ENCODE results near the gene ADAMTS3. TPM values are rescaled to one million over a fixed set of nuclear protein-coding genes. Genes with fewer than 3 reads are reported as not detected.

The ADAMTS3 gene
- total and polyA plus RNA-seq, 2 of the 13 experiments (the other 11 are each of a cell fraction or from before 2014, with no cell fraction given): not detected

DNA sequence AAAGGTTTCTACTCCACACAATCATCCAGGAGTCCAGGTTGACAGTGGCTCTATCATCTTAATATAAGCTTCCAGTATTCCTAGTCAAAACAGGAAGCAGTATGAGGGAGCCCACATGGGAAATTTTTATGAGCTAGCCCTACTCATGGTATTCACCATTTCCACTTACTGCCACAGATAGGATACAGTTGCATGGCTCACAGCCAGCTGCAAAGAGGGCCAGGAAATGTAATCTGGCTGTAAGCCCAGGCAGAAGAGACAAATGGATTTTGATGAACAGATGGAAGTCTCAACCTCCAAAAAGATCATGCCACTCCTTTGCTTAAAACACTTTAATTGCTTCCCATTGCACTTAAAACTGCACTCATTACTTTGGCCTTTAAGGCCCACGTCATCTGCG, 150.6 kb downstream of the ADAMTS3 start (continued):
- TF ChIP-seq AFF4 (CRISPR knock-in tag; IDR thresholded peaks at IDR 0.05) (no peak), ZNF558 (CRISPR knock-in tag; IDR thresholded peaks at IDR 0.05; ENCODE audit: borderline replicate concordance) (no peak)
- TF ChIP-seq, protein P1, sequence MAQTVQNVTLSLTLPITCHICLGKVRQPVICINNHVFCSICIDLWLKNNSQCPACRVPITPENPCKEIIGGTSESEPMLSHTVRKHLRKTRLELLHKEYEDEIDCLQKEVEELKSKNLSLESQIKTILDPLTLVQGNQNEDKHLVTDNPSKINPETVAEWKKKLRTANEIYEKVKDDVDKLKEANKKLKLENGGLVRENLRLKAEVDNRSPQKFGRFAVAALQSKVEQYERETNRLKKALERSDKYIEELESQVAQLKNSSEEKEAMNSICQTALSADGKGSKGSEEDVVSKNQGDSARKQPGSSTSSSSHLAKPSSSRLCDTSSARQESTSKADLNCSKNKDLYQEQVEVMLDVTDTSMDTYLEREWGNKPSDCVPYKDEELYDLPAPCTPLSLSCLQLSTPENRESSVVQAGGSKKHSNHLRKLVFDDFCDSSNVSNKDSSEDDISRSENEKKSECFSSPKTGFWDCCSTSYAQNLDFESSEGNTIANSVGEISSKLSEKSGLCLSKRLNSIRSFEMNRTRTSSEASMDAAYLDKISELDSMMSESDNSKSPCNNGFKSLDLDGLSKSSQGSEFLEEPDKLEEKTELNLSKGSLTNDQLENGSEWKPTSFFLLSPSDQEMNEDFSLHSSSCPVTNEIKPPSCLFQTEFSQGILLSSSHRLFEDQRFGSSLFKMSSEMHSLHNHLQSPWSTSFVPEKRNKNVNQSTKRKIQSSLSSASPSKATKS (CRISPR knock-in tag; IDR thresholded peaks at IDR 0.05): no peak

- no peak overlapping the region for H3K9ac ChIP-seq (ENCODE audit: insufficient read depth, low read depth, low read length)
- H3K79me2 ChIP-seq (ENCODE audit: insufficient read depth, low read length): no peaks in the 10 kb centered on the region
- no peak overlapping the region for H3K4me2 ChIP-seq (ENCODE audit: low read depth, low read length)
- H3K27me3 ChIP-seq (ENCODE audit: control insufficient read depth in 1 of 2, insufficient read depth in 2 of 2, low read length in 2 of 2): no peaks in the 10 kb centered on the region
- no peaks in the 10 kb centered on the region for H4K20me1 ChIP-seq (ENCODE audit: insufficient read depth, low read length)
- BruUV-seq (replicated peaks): no TSS peak
- DNase-seq (ENCODE audit: low spot score) (no peak), FAIRE-seq (no peak), ATAC-seq (no peak)
- ChIA-PET CTCF (ENCODE audit: low intra/inter-chr PET ratio, low total read pairs) (no interaction called here), POLR2A (no interaction called here)
- intact Hi-C loops (cut with micrococcal nuclease; ENCODE audit: unreplicated experiment): no loop called here
- no peaks in the 10 kb centered on the region for H3K4me1 ChIP-seq (ENCODE audit: insufficient read depth, low read length)
- WGBS (ENCODE audit: low lambda C conversion rate): 0% methylated on average over 3 of the region's 3 CpGs
- no peaks in the 10 kb centered on the region for H3K36me3 ChIP-seq (replicated peaks in 1 of 2; ENCODE audit: control insufficient read depth in 1 of 2, insufficient read depth in 2 of 2, low read length in 2 of 2)
- H2AFZ ChIP-seq (ENCODE audit: low read length): no peak overlapping the region
- in situ Hi-C loops (cut with HindIII; ENCODE audit: extremely low pct_ligation_motif_present, low pct_unique_long_range_greater_than_20kb): no loop called here
- H3K4me3 ChIP-seq (replicated peaks in 1 of 3; ENCODE audit: insufficient read depth in 1 of 3, low read depth in 2 of 3, low read length in 3 of 3): no peak overlapping the region
- H3K27ac ChIP-seq (ENCODE audit: extremely low read length, insufficient read depth, low read length): no peak overlapping the region
- no peaks in the 10 kb centered on the region for H3K9me3 ChIP-seq (ENCODE audit: low read length)
- TF ChIP-seq ZNF136 (CRISPR knock-in tag; IDR thresholded peaks at IDR 0.05; ENCODE audit: low read depth) (no peak), RNF2 (conservative IDR thresholded peaks at IDR 0.05; ENCODE audit: low read depth) (no peak), ZMAT3 (CRISPR knock-in tag; conservative IDR thresholded peaks at IDR 0.05) (no peak), ATF5 (CRISPR knock-in tag; IDR thresholded peaks at IDR 0.05; ENCODE audit: low read depth) (no peak), GABPA (IDR thresholded peaks at IDR 0.05; ENCODE audit: low read depth, low read length) (no peak), GABPA (CRISPR knock-in tag; IDR thresholded peaks at IDR 0.05; ENCODE audit: low read depth) (no peak), FOXO4 (CRISPR knock-in tag; conservative IDR thresholded peaks at IDR 0.05) (no peak), KLF12 (CRISPR knock-in tag; IDR thresholded peaks at IDR 0.05; ENCODE audit: borderline replicate concordance) (no peak)
- TF ChIP-seq, protein P2, sequence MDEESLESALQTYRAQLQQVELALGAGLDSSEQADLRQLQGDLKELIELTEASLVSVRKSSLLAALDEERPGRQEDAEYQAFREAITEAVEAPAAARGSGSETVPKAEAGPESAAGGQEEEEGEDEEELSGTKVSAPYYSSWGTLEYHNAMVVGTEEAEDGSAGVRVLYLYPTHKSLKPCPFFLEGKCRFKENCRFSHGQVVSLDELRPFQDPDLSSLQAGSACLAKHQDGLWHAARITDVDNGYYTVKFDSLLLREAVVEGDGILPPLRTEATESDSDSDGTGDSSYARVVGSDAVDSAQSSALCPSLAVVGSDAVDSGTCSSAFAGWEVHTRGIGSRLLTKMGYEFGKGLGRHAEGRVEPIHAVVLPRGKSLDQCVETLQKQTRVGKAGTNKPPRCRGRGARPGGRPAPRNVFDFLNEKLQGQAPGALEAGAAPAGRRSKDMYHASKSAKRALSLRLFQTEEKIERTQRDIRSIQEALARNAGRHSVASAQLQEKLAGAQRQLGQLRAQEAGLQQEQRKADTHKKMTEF (CRISPR knock-in tag; IDR thresholded peaks at IDR 0.05): no peak
- TF ChIP-seq, protein P3, sequence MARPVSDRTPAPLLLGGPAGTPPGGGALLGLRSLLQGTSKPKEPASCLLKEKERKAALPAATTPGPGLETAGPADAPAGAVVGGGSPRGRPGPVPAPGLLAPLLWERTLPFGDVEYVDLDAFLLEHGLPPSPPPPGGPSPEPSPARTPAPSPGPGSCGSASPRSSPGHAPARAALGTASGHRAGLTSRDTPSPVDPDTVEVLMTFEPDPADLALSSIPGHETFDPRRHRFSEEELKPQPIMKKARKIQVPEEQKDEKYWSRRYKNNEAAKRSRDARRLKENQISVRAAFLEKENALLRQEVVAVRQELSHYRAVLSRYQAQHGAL (CRISPR knock-in tag; IDR thresholded peaks at IDR 0.05; ENCODE audit: not compliant biosample characterization): no peak
Measured at GRCh38 chr4:72410158-72410557, 158.9 kb downstream of the ADAMTS3 start.

All from HepG2 (cell line).